ENCODE data around the gene CADPS2.

CADPS2 gene

GRCh38 chr7:122362473-122362872 lies 523.8 kb downstream of the CADPS2 start:
- DNase-seq (ENCODE audit: low spot score) = no peak

DNA sequence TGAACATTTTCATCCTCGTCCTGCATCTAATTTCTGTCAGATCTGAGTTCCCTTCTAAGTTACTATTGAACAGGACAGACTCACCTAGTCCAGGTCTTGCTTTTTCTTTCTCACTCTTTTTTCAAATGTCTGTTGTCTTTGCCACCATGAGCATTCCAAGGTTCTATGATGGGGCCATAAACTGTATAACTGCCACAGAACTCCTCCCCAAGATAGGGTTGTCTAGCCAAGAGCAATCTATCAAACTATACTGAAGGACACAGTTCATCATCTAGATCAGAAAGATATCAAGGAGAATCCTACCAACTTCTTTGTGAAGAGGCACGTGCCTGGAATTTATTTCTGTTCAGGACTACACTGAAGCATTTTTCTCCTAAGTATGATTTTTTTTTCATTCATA lies 531.6 kb downstream of the CADPS2 start:
- no peak for DNase-seq (ENCODE audit: low spot score)

- DNase-seq (ENCODE audit: low spot score) = no peak
Measured at GRCh38 chr7:122352454-122352853, 533.8 kb downstream of the CADPS2 start.

GRCh38 chr7:122350701-122351100 lies 535.6 kb downstream of the CADPS2 start:
- DNase-seq (ENCODE audit: low spot score) = no peak

- DNase-seq (ENCODE audit: low spot score) = no peak
Measured at GRCh38 chr7:122344303-122344620, 542.0 kb downstream of the CADPS2 start.

GRCh38 chr7:122343601-122344302 lies 542.5 kb downstream of the CADPS2 start:
- no peak for DNase-seq (ENCODE audit: low spot score)

DNA sequence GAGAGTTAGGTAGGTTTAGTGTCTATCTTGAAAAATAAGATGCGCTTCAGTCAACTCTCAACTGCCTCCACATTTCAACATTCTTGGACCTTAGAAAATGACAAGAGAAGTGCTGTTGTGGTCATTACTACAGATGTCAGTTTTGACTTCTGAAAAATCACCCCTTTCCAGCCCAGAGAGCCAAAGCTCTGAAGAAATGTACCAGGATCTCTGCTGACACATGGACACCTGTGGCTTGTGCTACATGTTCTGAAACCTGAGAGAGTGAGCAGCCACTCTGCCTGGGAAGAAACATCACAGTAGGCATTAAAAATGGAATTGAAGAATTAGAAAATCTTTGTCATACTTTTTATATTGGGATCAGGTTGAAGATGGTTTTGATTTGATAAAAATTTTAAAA lies 545.8 kb downstream of the CADPS2 start:
- no peak for DNase-seq (ENCODE audit: low spot score)

- DNase-seq (ENCODE audit: low spot score) = no peak
Measured at GRCh38 chr7:122339145-122339904, 546.9 kb downstream of the CADPS2 start.

GRCh38 chr7:122337011-122337410 lies 549.2 kb downstream of the CADPS2 start:
- DNase-seq (ENCODE audit: low spot score) = no peak

- DNase-seq (ENCODE audit: low spot score) = no peak
Measured at GRCh38 chr7:122329145-122329802, 557.0 kb downstream of the CADPS2 start.

DNA sequence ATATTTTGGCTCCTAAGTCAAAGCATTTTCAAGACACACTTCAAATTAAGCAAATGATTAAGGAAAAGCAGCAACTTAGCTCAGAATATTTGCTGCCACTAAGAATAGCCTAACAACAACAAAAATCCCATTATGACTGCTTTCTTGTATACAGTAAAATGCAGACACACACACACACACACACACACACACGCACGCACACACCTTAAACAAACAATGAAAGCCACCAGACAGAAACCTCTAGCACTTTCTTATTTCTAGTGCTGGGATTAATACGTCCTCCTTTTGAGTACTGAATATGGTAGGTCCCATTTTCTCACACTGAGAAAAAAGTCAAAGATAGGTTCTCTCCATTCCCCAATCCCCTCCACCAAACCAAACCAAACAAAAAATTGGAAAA lies 558.3 kb downstream of the CADPS2 start:
- DNase-seq (ENCODE audit: low spot score) = no peak

GRCh38 chr7:122316467-122317388 lies 569.5 kb downstream of the CADPS2 start:
- no peak for DNase-seq (ENCODE audit: low spot score)

GRCh38 chr7:122315507-122316466 lies 570.5 kb downstream of the CADPS2 start:
- no peak for DNase-seq (ENCODE audit: low spot score)

- no peak for DNase-seq (ENCODE audit: low spot score)
Measured at GRCh38 chr7:122314284-122314683, 572.0 kb downstream of the CADPS2 start.

GRCh38 chr7:122312789-122313188 lies 573.5 kb downstream of the CADPS2 start:
- DNase-seq (ENCODE audit: low spot score) = no peak

- no peak for DNase-seq (ENCODE audit: low spot score)
Measured at GRCh38 chr7:122311734-122312450, 574.4 kb downstream of the CADPS2 start.

DNA sequence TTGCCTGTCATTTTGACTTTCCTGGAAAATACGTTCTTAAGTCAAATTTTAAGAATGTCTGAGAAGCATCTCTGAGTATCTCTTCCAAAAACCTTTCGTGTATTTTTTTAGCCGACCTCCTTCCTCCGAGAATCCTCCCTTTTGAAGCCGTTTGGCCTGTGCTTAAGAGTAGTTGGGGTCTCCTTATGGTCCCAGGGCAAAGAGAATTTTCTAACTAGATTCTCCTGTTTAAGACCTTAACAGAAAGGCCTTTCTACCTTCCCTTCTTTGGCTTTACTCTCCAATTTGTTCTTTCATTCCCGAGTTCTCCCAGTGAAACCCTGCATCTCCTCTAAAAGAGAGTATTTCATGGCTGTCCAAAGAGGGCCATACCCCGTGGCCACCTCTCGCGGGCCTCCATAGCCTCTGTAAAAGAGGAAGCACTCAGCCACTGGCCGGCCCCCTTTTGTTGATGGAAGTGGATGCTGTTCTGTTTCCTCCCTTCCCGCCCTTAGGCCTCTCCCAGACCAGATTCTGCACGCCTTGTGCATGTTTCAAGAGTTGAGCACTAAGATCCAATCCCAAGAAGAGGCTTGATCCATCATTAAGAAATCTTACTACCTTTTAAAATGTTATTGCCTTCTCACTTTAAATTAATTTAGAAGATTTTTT lies 575.1 kb downstream of the CADPS2 start:
- no peak for DNase-seq (ENCODE audit: low spot score)

- DNase-seq (ENCODE audit: low spot score) = no peak
Measured at GRCh38 chr7:122310119-122311021, 575.9 kb downstream of the CADPS2 start.

GRCh38 chr7:122309421-122309820 lies 576.8 kb downstream of the CADPS2 start:
- DNase-seq (ENCODE audit: low spot score) = no peak
